HepG2 (cell line): ENCODE data around the gene CTRB2. TPM values are rescaled to one million over a fixed set of nuclear protein-coding genes. Genes with fewer than 3 reads are reported as not detected.
A peak's percentile ranks its signal among the peaks of the same experiment; 100 is the strongest.

Experiments
- BCLAF1 ChIP-seq: fragments of 450-650 bp; IDR thresholded peaks from 2 replicates; pipeline ENCODE4 v1.6.1; 2017; ENCODE audit warnings: mild to moderate bottlenecking
- CREM ChIP-seq, 2 experiments: sonication (generic) in 1 of 2; formaldehyde crosslinking in 1 of 2; IDR thresholded peaks; 2 replicates each; pipeline versions ENCODE4 v1.4.0 to v1.6.1; 2016 to 2020; ENCODE audit warnings: antibody characterized with exemption in 1 of 2, mild to moderate bottlenecking in 1 of 2, missing genetic modification reagents in 1 of 2
- DPF2 ChIP-seq: sonication (generic); formaldehyde crosslinking; IDR thresholded peaks from 2 replicates; pipeline ENCODE4 v1.4.0; 2020; ENCODE audit warnings: mild to moderate bottlenecking, low read depth, missing genetic modification reagents, borderline replicate concordance
- GMEB2 ChIP-seq: IDR thresholded peaks from 2 replicates; pipeline ENCODE4 v1.6.1; 2016; ENCODE audit warnings: missing biosample characterization, missing genetic modification reagents, low read depth
- GZF1 ChIP-seq: sonication (generic); formaldehyde crosslinking; IDR thresholded peaks from 2 replicates; pipeline ENCODE4 v1.5.1; 2020; ENCODE audit warnings: mild to moderate bottlenecking, missing genetic modification reagents
- HDAC2 ChIP-seq: sonication (generic); formaldehyde crosslinking; IDR thresholded peaks from 2 replicates; pipeline ENCODE4 v1.4.0; 2020; ENCODE audit warnings: missing genetic modification reagents
- MED13 ChIP-seq: sonication (generic); formaldehyde crosslinking; IDR thresholded peaks from 2 replicates; pipeline ENCODE4 v1.5.0; 2020; ENCODE audit warnings: missing genetic modification reagents
- MZF1 ChIP-seq: sonication (generic); formaldehyde crosslinking; IDR thresholded peaks from 2 replicates; pipeline ENCODE4 v1.8.1; 2023; ENCODE audit warnings: mild to moderate bottlenecking, missing genetic modification reagents, borderline replicate concordance
- NFE2L2 ChIP-seq: fragments of 150-350 bp; IDR thresholded peaks from 2 replicates; pipeline ENCODE4 v1.6.1; 2014; ENCODE audit warnings: low read length
- PAXIP1 ChIP-seq: sonication (generic); formaldehyde crosslinking; conservative IDR thresholded peaks from 2 replicates; pipeline ENCODE4 v1.4.0; 2020; ENCODE audit warnings: mild to moderate bottlenecking, missing genetic modification reagents, moderate library complexity
- RARA ChIP-seq: IDR thresholded peaks from 2 replicates; pipeline ENCODE4 v1.6.1; 2016; ENCODE audit warnings: missing genetic modification reagents, missing compliant biosample characterization
- RFXAP ChIP-seq: sonication (generic); formaldehyde crosslinking; IDR thresholded peaks from 2 replicates; pipeline ENCODE4 v1.4.0; 2020; ENCODE audit warnings: missing genetic modification reagents, borderline replicate concordance
- SMAD1 ChIP-seq: sonication (generic); formaldehyde crosslinking; IDR thresholded peaks from 2 replicates; pipeline ENCODE4 v1.4.0; 2020; ENCODE audit warnings: missing genetic modification reagents, low read depth, mild to moderate bottlenecking, borderline replicate concordance
- ZBTB33 ChIP-seq: sonication (generic); formaldehyde crosslinking; IDR thresholded peaks from 2 replicates; pipeline ENCODE4 v1.4.0; 2020; ENCODE audit warnings: missing genetic modification reagents
- ZNF253 ChIP-seq: sonication (generic); formaldehyde crosslinking; IDR thresholded peaks from 2 replicates; pipeline ENCODE4 v1.8.0; 2022; ENCODE audit warnings: mild to moderate bottlenecking, missing genetic modification reagents, borderline replicate concordance
- ZNF605 ChIP-seq: sonication (generic); formaldehyde crosslinking; IDR thresholded peaks from 2 replicates; pipeline ENCODE4 v1.8.0; 2022; ENCODE audit warnings: mild to moderate bottlenecking, missing genetic modification reagents
- ZNF615 ChIP-seq: sonication (generic); formaldehyde crosslinking; IDR thresholded peaks from 2 replicates; pipeline ENCODE4 v1.5.0; 2020; ENCODE audit warnings: mild to moderate bottlenecking, missing genetic modification reagents, borderline replicate concordance
- ZNF713 ChIP-seq: sonication (generic); formaldehyde crosslinking; IDR thresholded peaks from 2 replicates; pipeline ENCODE4 v1.4.0; 2020; ENCODE audit warnings: mild to moderate bottlenecking, missing genetic modification reagents
- ZNF792 ChIP-seq: IDR thresholded peaks from 2 replicates; pipeline ENCODE4 v1.6.1; 2016
- ZSCAN29 ChIP-seq: sonication (generic); formaldehyde crosslinking; conservative IDR thresholded peaks from 2 replicates; pipeline ENCODE4 v1.4.0; 2020; ENCODE audit warnings: mild to moderate bottlenecking, missing genetic modification reagents
- polyA plus RNA-seq, 8 experiments: library from polyadenylated mRNA; depleted of rRNA in 3 of 8; stranded (reverse) in 7 of 8; unstranded in 1 of 8; fragments of >200 nt; fragmentation: Illumina TruSeq in 4 of 8; extraction: Trizol in 4 of 8; gene quantifications; 2 replicates each; pipeline versions ENCODE4 v1.2.1 to v1.2.3, GENCODE V29; 2011 to 2016; ENCODE audit warnings: low read depth in 4 of 8, missing spikeins in 1 of 8, mixed read lengths in 1 of 8; ENCODE audit not compliant: insufficient read depth in 1 of 8
- total RNA-seq, 5 experiments: library from RNA; depleted of rRNA; stranded (reverse); fragments of >200 nt; fragmentation: Illumina TruSeq; extraction: Trizol; gene quantifications; 2 replicates each; pipeline ENCODE4 v1.2.3, GENCODE V29; 2016; ENCODE audit warnings: low read depth in 1 of 5

CTRB2 gene
- total and polyA plus RNA-seq, 2 of the 13 experiments (the other 11 are each of a cell fraction or from before 2014, with no cell fraction given), result 0.13 TPM; not detected in 1

GRCh38 chr16:75238132-75238852 lies 31.3 kb upstream of the CTRB2 start (continued):
- TF ChIP-seq PAXIP1 (CRISPR knock-in tag), result peak; percentile 89
- TF ChIP-seq ZNF615, result no peak
- TF ChIP-seq MZF1, result no peak
- TF ChIP-seq HDAC2 (CRISPR knock-in tag), result peak; percentile 73
- TF ChIP-seq ZNF792, result 0 out of 2 replicates have a peak, but pooled peaks have one; percentile 30
- no peak for TF ChIP-seq RFXAP
- TF ChIP-seq BCLAF1, result no peak
- peak; percentile 91 for TF ChIP-seq RARA
- no peak; the same call in 1 of the 2 replicates for TF ChIP-seq ZNF605 (CRISPR knock-in tag)
- TF ChIP-seq DPF2 (CRISPR knock-in tag), result peak; percentile 86
- TF ChIP-seq CREM (IDR thresholded peaks at IDR 0.05), result no peak
- no peak for TF ChIP-seq CREM (CRISPR knock-in tag; IDR thresholded peaks at IDR 0.05)
- no peak for TF ChIP-seq SMAD1 (CRISPR knock-in tag)
- TF ChIP-seq GZF1 (CRISPR knock-in tag), result no peak
- TF ChIP-seq GMEB2 (CRISPR knock-in tag), result no peak
- TF ChIP-seq NFE2L2, result no peak
- TF ChIP-seq ZNF253 (CRISPR knock-in tag), result no peak
- 0 out of 2 replicates have a peak, but pooled peaks have one; percentile 31 for TF ChIP-seq ZNF713
- TF ChIP-seq MED13 (CRISPR knock-in tag), result 0 out of 2 replicates have a peak, but pooled peaks have one; percentile 14
- peak; percentile 98 for TF ChIP-seq ZBTB33 (CRISPR knock-in tag)
- TF ChIP-seq ZSCAN29 (CRISPR knock-in tag), result peak; percentile 48; the same call in 1 of the 2 replicates
